ENCODE results near the gene SLFN13. TPM values are rescaled to one million over a fixed set of nuclear protein-coding genes. Genes with fewer than 3 reads are reported as not detected.

SLFN13 gene
- 1.5 and 5.1 TPM in 2 replicates for total RNA-seq

DNA sequence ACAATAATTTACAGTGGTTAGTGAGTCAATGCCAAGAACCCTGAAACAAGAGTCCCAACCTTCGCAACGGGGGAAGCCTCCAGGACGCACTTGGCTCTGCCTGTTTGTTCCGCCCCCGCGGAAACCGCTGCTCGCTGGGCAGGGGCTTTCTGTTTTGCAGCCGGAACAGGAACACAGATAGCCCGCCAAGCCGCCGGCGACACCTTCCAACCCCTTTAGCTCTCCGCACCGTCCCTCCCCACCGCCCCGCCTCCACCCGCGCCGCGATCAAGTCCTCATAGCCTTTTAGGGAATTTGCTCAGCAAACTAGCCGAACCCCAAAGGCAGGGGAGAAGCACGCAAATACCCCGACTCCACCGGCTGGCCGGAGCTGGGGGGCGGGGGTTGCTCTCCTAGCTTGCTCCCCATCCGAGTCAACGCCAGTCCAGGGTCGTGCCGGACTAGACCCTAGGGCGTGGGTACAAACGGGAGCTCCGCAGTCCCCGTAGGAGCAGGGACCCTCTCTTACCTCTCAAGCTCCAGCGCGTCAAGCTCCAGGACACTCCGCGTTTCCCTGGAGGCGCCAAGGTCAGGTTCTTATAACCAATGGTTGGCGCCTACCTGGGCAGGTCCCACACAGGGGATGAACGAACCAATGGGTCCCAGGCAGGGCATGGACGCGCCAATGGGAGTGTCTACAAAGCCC, at the start of gene SLFN13:
Gene SLFN13 (minus strand): TSS at position 553 of the 685 bp plus-strand sequence. CDS start 3,086 bp downstream, outside the sequence.

GRCh38 chr17:35432176-35433074, 16.1 kb downstream of the SLFN13 start, which contains the start of gene SLFN12:
Gene SLFN12 (minus strand): TSS chr17:35432500. CDS start chr17:35423028, 9,472 bp downstream.

Small RNAs within 50 kb of the gene (small RNA-seq; reads per million reads assigned to genes)
- gene AC060766.5, result 0.27 reads per million, percentile 5 among the genes with 10 or more reads in this experiment

Other genes with a start within 250 kb of the SLFN13 start
- gene SLFN5, start 205.7 kb downstream of the SLFN13 start, total RNA-seq, result 47.4 and 55.3 TPM in 2 replicates
- 87.5 and 142 TPM in 2 replicates for gene SLFN11, start 75.1 kb downstream of the SLFN13 start, total RNA-seq
- gene SLFN12, start 16.3 kb downstream of the SLFN13 start, total RNA-seq, result 14.7 and 18.4 TPM in 2 replicates
- gene SLFN12L, start 88.9 kb upstream of the SLFN13 start, total RNA-seq, result under 0.01 and 0.37 TPM in 2 replicates
- gene SLFN14, start 112.1 kb upstream of the SLFN13 start, total RNA-seq, result not detected in 2 replicates
- gene PEX12, start 129.8 kb upstream of the SLFN13 start, total RNA-seq, result 5.9 and 7.8 TPM in 2 replicates
- gene AP2B1, start 138.6 kb upstream of the SLFN13 start, total RNA-seq, result 74.6 and 97.2 TPM in 2 replicates

Data from subcutaneous preadipocyte (primary cell).